K562 (cell line): ENCODE results near the gene PTCH2. TPM values are rescaled to one million over a fixed set of nuclear protein-coding genes. Genes with fewer than 3 reads are reported as not detected.

Source experiments
- ATAC-seq: fragments of 200-7000 bp; cut with Tn5 transposase; 3 replicates; pipeline ENCODE4 v1.9.1; 2020; ENCODE audit warnings: moderate library complexity
- BruUV-seq: library from RNA; stranded (reverse); fragments of 400-500 nt; replicated peaks from 2 replicates; lab custom pipeline; 2021; lab: Mats Ljungman, UMichigan
- CTCF ChIA-PET: fragments of 300-600 bp; formaldehyde crosslinking; extraction: SDS; loops from one replicate; lab custom pipeline; 2021; ENCODE audit warnings: low intra/inter-chr PET ratio; lab: Yijun Ruan, JAX
- POLR2A ChIA-PET: fragments of 300-600, 350-650 bp; sonication (Branson Sonifier 250); formaldehyde crosslinking; extraction: SDS; loops from one replicate; lab custom pipeline; 2021; ENCODE audit warnings: antibody characterized with exemption, inconsistent platforms; lab: Yijun Ruan, JAX
- DNase-seq, 4 experiments: peaks; one replicate each; pipeline versions ENCODE4 v3.0.0 to v3.0.0-alpha.2; 2011 to 2018; ENCODE audit warnings: low spot score in 3 of 4, mixed read lengths in 3 of 4; ENCODE audit errors: extremely low read depth in 1 of 4
- FAIRE-seq: peaks from 2 replicates; lab custom pipeline; 2011; peaks lifted over from hg19 to GRCh38; lab: Jason Lieb, UNC
- H2AFZ ChIP-seq: 2 replicates; pipeline ENCODE4 v1.6.0; 2011; ENCODE audit warnings: low read depth, low read length, control low read depth, inconsistent platforms
- H3K27ac ChIP-seq: fragments of 200-600 bp; 3 replicates; pipeline ENCODE4 v1.8.0; 2011; ENCODE audit warnings: low read depth, mild to moderate bottlenecking, control low read depth, inconsistent platforms, low read length, moderate library complexity, mixed read lengths; ENCODE audit errors: extremely low read depth
- H3K27me3 ChIP-seq, 2 experiments: fragments of 300-600 bp in 1 of 2; 2 replicates in 1 of 2; 3 replicates in 1 of 2; pipeline versions ENCODE4 v1.6.0 to v1.8.0; 2011; ENCODE audit warnings: inconsistent platforms in 2 of 2, low read length in 2 of 2, mild to moderate bottlenecking in 1 of 2, mixed read lengths in 1 of 2, moderate library complexity in 1 of 2; ENCODE audit not compliant: control insufficient read depth in 2 of 2, insufficient read depth in 2 of 2
- H3K36me3 ChIP-seq: fragments of 300-600 bp; 3 replicates; pipeline ENCODE4 v1.8.0; 2011; ENCODE audit warnings: mild to moderate bottlenecking, low read length, inconsistent platforms; ENCODE audit not compliant: control insufficient read depth, insufficient read depth
- H3K4me1 ChIP-seq, 2 experiments: fragments of 200-600 bp in 1 of 2; replicated peaks in 1 of 2; 2 replicates in 1 of 2; 3 replicates in 1 of 2; pipeline versions ENCODE4 v1.5.1 to v1.8.0; 2011; ENCODE audit warnings: inconsistent platforms in 2 of 2, low read length in 2 of 2, mild to moderate bottlenecking in 1 of 2, mixed read lengths in 1 of 2, moderate library complexity in 1 of 2; ENCODE audit not compliant: control insufficient read depth in 2 of 2, insufficient read depth in 2 of 2
- H3K4me2 ChIP-seq: 2 replicates; pipeline ENCODE4 v1.6.1; 2011; ENCODE audit warnings: low read length, control low read depth, inconsistent platforms, mixed read lengths; ENCODE audit not compliant: insufficient read depth
- H3K4me3 ChIP-seq: fragments of 200-600 bp; sonication (generic), shearing (Covaris generic); 2 replicates; pipeline ENCODE4 v1.5.1; 2016; ENCODE audit warnings: control low read depth, inconsistent platforms
- H3K79me2 ChIP-seq: fragments of 200-600 bp; 3 replicates; pipeline ENCODE4 v1.8.0; 2011; ENCODE audit warnings: low read length, inconsistent platforms; ENCODE audit not compliant: control insufficient read depth, insufficient read depth
- H3K9ac ChIP-seq, 2 experiments: 2 replicates each; pipeline versions ENCODE4 v1.6.0 to v1.6.1; 2011; ENCODE audit warnings: low read depth in 2 of 2, low read length in 2 of 2, control low read depth in 1 of 2, inconsistent platforms in 1 of 2, mild to moderate bottlenecking in 1 of 2, mixed read lengths in 1 of 2; ENCODE audit not compliant: insufficient read depth in 1 of 2
- H3K9me1 ChIP-seq: one replicate; pipeline ENCODE4 v1.6.0; 2011; ENCODE audit warnings: inconsistent platforms, mild to moderate bottlenecking, low read length, moderate library complexity; ENCODE audit not compliant: control insufficient read depth, insufficient read depth
- H3K9me3 ChIP-seq: replicated peaks from 2 replicates; pipeline ENCODE4 v1.5.1; 2011; ENCODE audit warnings: low read depth, low read length, inconsistent platforms; ENCODE audit not compliant: control insufficient read depth, insufficient read depth
- H4K20me1 ChIP-seq: replicated peaks from 2 replicates; pipeline ENCODE4 v1.6.1; 2011; ENCODE audit warnings: low read length, inconsistent platforms, mixed read lengths; ENCODE audit not compliant: control insufficient read depth, insufficient read depth
- BACH1 ChIP-seq: fragments of 200-800 bp; sonication (Bioruptor generic); IDR thresholded peaks from 2 replicates; pipeline ENCODE4 v1.6.1; 2016; ENCODE audit warnings: missing genetic modification characterization, missing compliant biosample characterization
- BHLHE40 ChIP-seq: IDR thresholded peaks from 2 replicates; pipeline ENCODE4 v1.6.1; 2011; ENCODE audit warnings: low read length, improper control_type of control experiment
- BRF1 ChIP-seq: IDR thresholded peaks from 3 replicates; pipeline ENCODE4 v1.6.1; 2011; ENCODE audit warnings: borderline replicate concordance, mild to moderate bottlenecking; ENCODE audit not compliant: insufficient read length; ENCODE audit errors: extremely low read depth
- C11orf30 ChIP-seq: fragments of 450-650 bp; IDR thresholded peaks from 2 replicates; pipeline ENCODE4 v1.6.1; 2016; ENCODE audit warnings: low read depth, mild to moderate bottlenecking
- CHAMP1 ChIP-seq: fragments of 450-650 bp; IDR thresholded peaks from 2 replicates; pipeline ENCODE4 v1.6.1; 2016; ENCODE audit warnings: mild to moderate bottlenecking
- EHMT2 ChIP-seq: fragments of 450-650 bp; IDR thresholded peaks from 2 replicates; pipeline ENCODE4 v1.6.1; 2018; ENCODE audit warnings: antibody characterized with exemption
- HEY1 ChIP-seq: fragments of 250-450 bp; sonication (Bioruptor Pico); IDR thresholded peaks from 2 replicates; pipeline ENCODE4 v1.5.0; 2020; ENCODE audit warnings: mild to moderate bottlenecking, moderate library complexity, borderline replicate concordance
- JUND ChIP-seq, 2 experiments: IDR thresholded peaks; 2 replicates in 1 of 2; 3 replicates in 1 of 2; pipeline ENCODE4 v1.6.1; 2011; ENCODE audit warnings: borderline replicate concordance in 2 of 2, low read depth in 2 of 2, low read length in 2 of 2, improper control_type of control experiment in 1 of 2, missing biosample characterization in 1 of 2, missing genetic modification characterization in 1 of 2, missing genetic modification reagents in 1 of 2
- MAFF ChIP-seq: IDR thresholded peaks from 2 replicates; pipeline ENCODE4 v1.6.1; 2012; ENCODE audit warnings: low read length, improper control_type of control experiment
- MAFG ChIP-seq: fragments of 450-650 bp; conservative IDR thresholded peaks from 2 replicates; pipeline ENCODE4 v1.6.1; 2016; ENCODE audit warnings: missing genetic modification characterization, missing compliant biosample characterization
- NFE2 ChIP-seq: IDR thresholded peaks from 2 replicates; pipeline ENCODE4 v1.6.1; 2014; ENCODE audit warnings: antibody characterized with exemption, low read depth
- NR2C1 ChIP-seq, 2 experiments: fragments of 450-650 bp; IDR thresholded peaks; 2 replicates each; pipeline ENCODE4 v1.6.1; 2017; ENCODE audit warnings: mild to moderate bottlenecking in 2 of 2, antibody characterized with exemption in 1 of 2, inconsistent platforms in 1 of 2, missing compliant biosample characterization in 1 of 2, missing genetic modification characterization in 1 of 2
- PBX2 ChIP-seq, 2 experiments: IDR thresholded peaks in 1 of 2; conservative IDR thresholded peaks in 1 of 2; 2 replicates each; pipeline ENCODE4 v1.6.1; 2016; ENCODE audit warnings: low read depth in 2 of 2, mild to moderate bottlenecking in 1 of 2, missing compliant biosample characterization in 1 of 2, missing genetic modification characterization in 1 of 2, moderate library complexity in 1 of 2
- RAD51 ChIP-seq: fragments of 450-650 bp; IDR thresholded peaks from 2 replicates; pipeline ENCODE4 v1.7.1; 2016; ENCODE audit warnings: low read depth, mild to moderate bottlenecking, borderline replicate concordance
- SP1 ChIP-seq: sonication (generic); formaldehyde crosslinking; IDR thresholded peaks from 2 replicates; pipeline ENCODE4 v1.8.1; 2022; ENCODE audit warnings: mild to moderate bottlenecking, missing genetic modification reagents
- SUPT5H ChIP-seq: fragments of 450-650 bp; IDR thresholded peaks from 2 replicates; pipeline ENCODE4 v1.6.1; 2016
- ZNF316 ChIP-seq: fragments of 450-650 bp; IDR thresholded peaks from 2 replicates; pipeline ENCODE4 v1.6.1; 2016
- WGBS: fragments of 100-300 bp; shearing (Covaris generic); methylation state at CpG from one replicate; pipeline ENCODE4 v1.1.6; 2016; ENCODE audit warnings: low coverage, mixed read lengths; ENCODE audit not compliant: insufficient coverage; ENCODE audit errors: missing lambda C conversion rate; 5-methylcytosine and 5-hydroxymethylcytosine counted together
- in situ Hi-C: fragments of 300-500 bp; cut with MboI; formaldehyde crosslinking; loops from 4 replicates; pipeline ENCODE4 v1.15.0; 2018; ENCODE audit warnings: inconsistent platforms, mixed read lengths
- intact Hi-C: fragments of 100-400 bp; cut with micrococcal nuclease; formaldehyde crosslinking; loops from 2 replicates; pipeline ENCODE4 v1.14.2; 2022
- polyA plus RNA-seq, 8 experiments: library from polyadenylated mRNA; depleted of rRNA in 4 of 8; stranded (reverse) in 5 of 8; unstranded in 3 of 8; fragments of >200 nt; fragmentation: Nextera tagmentation in 2 of 8; fragmentation: Illumina TruSeq in 1 of 8; extraction: Ambion mirVana in 2 of 8; extraction: Trizol in 1 of 8; gene quantifications; 2 replicates each; pipeline versions ENCODE4 v1.2.1 to v1.2.3, GENCODE V29; 2011 to 2014; ENCODE audit warnings: inconsistent platforms in 1 of 8, missing spikeins in 1 of 8
- total RNA-seq, 7 experiments: library from RNA; depleted of rRNA in 6 of 7; stranded (reverse); fragments of >200 nt in 6 of 7; fragmentation: Illumina TruSeq in 2 of 7; extraction: Trizol in 2 of 7; gene quantifications; 2 replicates each; pipeline versions ENCODE4 v1.2.1 to v1.2.3, GENCODE V29; 2011 to 2021; ENCODE audit warnings: low replicate concordance in 1 of 7

The PTCH2 gene
- total and polyA plus RNA-seq, 9 of the 15 experiments (the other 6 are each of a cell fraction or from before 2014, with no cell fraction given), result 0.15 to 27.3 (median 0.48) TPM; not detected in 1

- H3K79me2 ChIP-seq, result no peaks in the 10 kb centered on the region
- peak overlapping the region; percentile 45; the same call in 2 of the 3 replicates for H3K27ac ChIP-seq
- no peak for FAIRE-seq
- DNase-seq, result peak in 2 of 4 experiments; percentile 58 to 65
- no peaks in the 10 kb centered on the region for H4K20me1 ChIP-seq
- H3K9ac ChIP-seq, result no peak overlapping the region
- H3K9me3 ChIP-seq, result no peaks in the 10 kb centered on the region
- ChIA-PET POLR2A (interaction anchor here (0.7 to 1.8 kb wide), 3 partner anchors 19 to 43 kb away, joined by 3 to 6 read pairs (median 3); no protein-coding TSS in a partner anchor), CTCF (no interaction called here)
- H3K4me2 ChIP-seq, result peak overlapping the region; percentile 21; the same call in 1 of the 2 replicates
- in situ Hi-C loops, result no loop called here
- H2AFZ ChIP-seq, result no peak overlapping the region
- H3K4me3 ChIP-seq, result no peak overlapping the region
- ATAC-seq, result peak; percentile 84
- H3K9me1 ChIP-seq, result no peaks in the 10 kb centered on the region
- intact Hi-C loops, result no loop called here
- no peaks in the 10 kb centered on the region for H3K27me3 ChIP-seq
- 74% methylated on average over 5 of the region's 5 CpGs for WGBS
- BruUV-seq, result no TSS peak
- peaks cover 0 to 9% of the 10 kb centered on the region in 2 experiments; a peak in 2 of 5 replicates for H3K4me1 ChIP-seq
- peaks cover 51% of the 10 kb centered on the region for H3K36me3 ChIP-seq
- TF ChIP-seq BRF1 (no peak), BHLHE40 (peak; percentile 64), MAFG (tag) (peak; percentile 89), ZNF316 (peak; percentile 87), JUND (IDR thresholded peaks at IDR 0.05; ENCODE audit: borderline replicate concordance, low read depth, low read length) (peak; percentile 77; the same call in 1 of the 2 replicates), JUND (tag; IDR thresholded peaks at IDR 0.05; ENCODE audit: borderline replicate concordance, low read depth, low read length) (peak; percentile 67; the same call in 1 of the 3 replicates), SP1 (CRISPR knock-in tag) (no peak), BACH1 (tag) (0 out of 2 replicates have a peak, but pooled peaks have one; percentile 59), HEY1 (CRISPR knock-in tag) (no peak), SUPT5H (no peak), PBX2 (CRISPR knock-in tag; IDR thresholded peaks at IDR 0.05; ENCODE audit: low read depth) (no peak), PBX2 (tag; conservative IDR thresholded peaks at IDR 0.05; ENCODE audit: low read depth) (peak; percentile 60), C11orf30 (peak; percentile 86), MAFF (peak; percentile 48; the same call in 1 of the 2 replicates), NFE2 (peak; percentile 62; the same call in 1 of the 2 replicates), CHAMP1 (no peak), EHMT2 (peak; percentile 81), RAD51 (peak; percentile 44; the same call in 1 of the 2 replicates), NR2C1 (IDR thresholded peaks at IDR 0.05) (no peak), NR2C1 (tag; IDR thresholded peaks at IDR 0.05) (peak; percentile 36; the same call in 1 of the 2 replicates)
Measured at GRCh38 chr1:44862829-44863401, 19.9 kb upstream of the PTCH2 start.
